ENCODE results near the gene HM13. TPM values are rescaled to one million over a fixed set of nuclear protein-coding genes. Genes with fewer than 3 reads are reported as not detected.
A peak's percentile ranks its signal among the peaks of the same experiment; 100 is the strongest.
"Not testable (repeated sequence)": the region's sequence is repeated elsewhere in the genome, so short reads cannot be mapped to it uniquely, and the experiment has no call there.

HM13 gene
- total RNA-seq, 3 donors from 2014 or later, result 191 to 210 (median 195) TPM

DNA sequence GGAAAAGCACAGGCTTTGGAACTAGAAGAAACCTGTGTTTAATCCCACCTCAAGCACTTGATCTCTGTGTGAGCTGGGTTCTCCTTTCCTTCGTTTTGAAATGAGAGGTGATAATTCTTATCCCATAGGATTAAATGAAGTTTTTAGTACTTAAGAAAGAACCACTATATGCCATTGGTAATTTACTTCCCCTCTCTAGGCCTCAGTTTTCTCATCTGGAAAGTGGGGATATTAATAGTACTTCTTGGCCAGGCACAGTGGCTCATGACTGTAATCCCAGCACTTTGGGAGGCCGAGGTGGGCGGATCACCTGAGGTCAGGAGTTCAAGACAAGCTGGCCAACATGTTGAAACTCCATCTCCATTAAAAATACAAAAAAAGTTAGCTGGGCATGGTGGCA, 25.1 kb upstream of the HM13 start:
- ATAC-seq (no peak), DNase-seq (no peak)
- no peak overlapping the region for H3K4me3 Mint-ChIP-seq
- peaks cover 3% of the 10 kb centered on the region for H3K4me1 Mint-ChIP-seq (ENCODE audit: low read depth)
- no peaks in the 10 kb centered on the region for H3K9me3 Mint-ChIP-seq
- no peaks in the 10 kb centered on the region for H3K36me3 Mint-ChIP-seq (ENCODE audit: insufficient read depth)
- H3K27me3 Mint-ChIP-seq (ENCODE audit: low read depth), result peaks cover 18% of the 10 kb centered on the region

- Mint-ChIP-seq H3K27me3 (ENCODE audit: low read depth) (peaks cover 8% of the 10 kb centered on the region), H3K4me3 (no peak overlapping the region), H3K9me3 (no peaks in the 10 kb centered on the region), H3K36me3 (ENCODE audit: insufficient read depth) (no peaks in the 10 kb centered on the region), H3K4me1 (ENCODE audit: low read depth) (peaks cover 3% of the 10 kb centered on the region)
- ATAC-seq (no peak), DNase-seq (no peak)
These were observed 23.5 kb upstream of the HM13 start for GRCh38 chr20:31490752-31491151.

- no peaks in the 10 kb centered on the region for H3K36me3 Mint-ChIP-seq (ENCODE audit: insufficient read depth)
- no peak for ATAC-seq
These were observed 20.1 kb upstream of the HM13 start for GRCh38 chr20:31494131-31494530.

GRCh38 chr20:31496761-31497295, 17.4 kb upstream of the HM13 start:
- ATAC-seq, result no peak
- H3K9me3 Mint-ChIP-seq, result no peaks in the 10 kb centered on the region
- no peaks in the 10 kb centered on the region for H3K36me3 Mint-ChIP-seq (ENCODE audit: insufficient read depth)
- no peak for DNase-seq
- H3K27me3 Mint-ChIP-seq (ENCODE audit: low read depth), result peaks cover 16% of the 10 kb centered on the region
- no peak overlapping the region for H3K4me3 Mint-ChIP-seq
- H3K4me1 Mint-ChIP-seq (ENCODE audit: low read depth), result no peaks in the 10 kb centered on the region

More at GRCh38 chr20:31494131-31494530, 20.1 kb upstream of the HM13 start:
- H3K9me3 Mint-ChIP-seq, result no peaks in the 10 kb centered on the region
- H3K4me3 Mint-ChIP-seq, result no peak overlapping the region
- H3K4me1 Mint-ChIP-seq (ENCODE audit: low read depth), result no peaks in the 10 kb centered on the region
- peaks cover 16% of the 10 kb centered on the region for H3K27me3 Mint-ChIP-seq (ENCODE audit: low read depth)
- DNase-seq, result no peak

DNA sequence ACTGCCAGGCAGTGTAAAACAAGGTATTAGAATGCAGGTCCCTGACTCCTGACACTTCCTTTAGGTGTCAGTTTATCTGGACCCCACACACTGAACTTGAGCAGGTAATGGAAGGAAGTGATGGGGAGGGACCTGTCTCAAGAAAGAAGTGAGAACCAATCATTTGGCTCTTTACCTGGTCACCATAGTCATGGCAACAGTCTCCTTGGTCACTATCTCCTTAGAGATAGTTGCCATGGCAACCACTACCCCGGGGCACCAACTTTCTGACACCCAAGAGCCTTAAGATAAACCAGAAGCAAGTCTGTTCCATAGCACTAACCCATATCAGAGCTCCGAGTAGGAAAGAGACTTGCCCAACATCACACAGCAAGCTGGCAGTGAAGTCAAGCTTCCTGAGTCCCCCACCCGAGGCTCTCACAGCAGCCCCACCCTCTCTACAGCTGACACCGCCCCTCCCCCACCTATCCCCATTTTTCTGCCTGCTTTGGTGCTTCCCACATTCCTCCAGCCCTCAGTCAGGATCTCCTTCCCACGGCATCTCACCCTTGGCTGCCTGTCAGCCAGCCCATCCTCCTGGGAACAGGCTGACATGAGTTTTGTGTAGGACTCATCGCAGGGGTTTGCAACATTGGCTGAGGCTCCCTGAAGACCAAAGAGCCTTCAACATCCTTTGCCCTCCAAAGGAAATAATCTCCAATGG, 16.3 kb upstream of the HM13 start:
- Mint-ChIP-seq H3K36me3 (ENCODE audit: insufficient read depth) (no peaks in the 10 kb centered on the region), H3K4me1 (ENCODE audit: low read depth) (no peaks in the 10 kb centered on the region), H3K4me3 (no peak overlapping the region), H3K27me3 (ENCODE audit: low read depth) (peaks cover 18% of the 10 kb centered on the region), H3K9me3 (no peaks in the 10 kb centered on the region)
- DNase-seq, result no peak
- no peak for ATAC-seq

DNA sequence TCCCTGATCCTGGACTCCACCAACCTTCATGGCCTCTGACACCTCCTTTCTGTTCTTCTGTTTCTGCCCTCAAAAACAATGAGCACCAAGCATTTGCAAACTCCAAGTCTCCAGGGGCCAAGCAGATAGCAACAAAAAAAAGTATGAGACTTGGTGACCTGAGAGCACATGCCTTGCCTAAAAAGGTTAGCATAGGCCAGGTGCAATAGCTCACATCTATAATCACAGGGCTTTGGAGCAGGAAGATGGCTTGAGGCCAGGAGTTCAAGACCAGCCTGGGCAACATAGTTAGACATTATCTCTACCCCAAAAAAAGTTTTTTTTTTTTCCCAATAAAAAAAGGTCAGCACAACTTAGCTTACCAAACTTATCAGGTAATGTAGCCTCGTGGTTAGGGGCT, 13.7 kb upstream of the HM13 start:
- H3K4me1 Mint-ChIP-seq (ENCODE audit: low read depth), result peaks cover 2% of the 10 kb centered on the region
- DNase-seq, result no peak
- H3K36me3 Mint-ChIP-seq (ENCODE audit: insufficient read depth), result no peaks in the 10 kb centered on the region
- H3K27me3 Mint-ChIP-seq (ENCODE audit: low read depth), result peaks cover 18% of the 10 kb centered on the region
- no peak for ATAC-seq
- no peak overlapping the region for H3K4me3 Mint-ChIP-seq
- no peaks in the 10 kb centered on the region for H3K9me3 Mint-ChIP-seq

GRCh38 chr20:31502884-31503673, 11.2 kb upstream of the HM13 start:
- DNase-seq (peak; percentile 70), ATAC-seq (peak; percentile 99)
- H3K4me3 Mint-ChIP-seq; H3K9me3 Mint-ChIP-seq; H3K4me1 Mint-ChIP-seq (ENCODE audit: low read depth); H3K36me3 Mint-ChIP-seq (ENCODE audit: insufficient read depth): not testable (repeated sequence)
- peaks cover 12% of the 10 kb centered on the region for H3K27me3 Mint-ChIP-seq (ENCODE audit: low read depth)

DNA sequence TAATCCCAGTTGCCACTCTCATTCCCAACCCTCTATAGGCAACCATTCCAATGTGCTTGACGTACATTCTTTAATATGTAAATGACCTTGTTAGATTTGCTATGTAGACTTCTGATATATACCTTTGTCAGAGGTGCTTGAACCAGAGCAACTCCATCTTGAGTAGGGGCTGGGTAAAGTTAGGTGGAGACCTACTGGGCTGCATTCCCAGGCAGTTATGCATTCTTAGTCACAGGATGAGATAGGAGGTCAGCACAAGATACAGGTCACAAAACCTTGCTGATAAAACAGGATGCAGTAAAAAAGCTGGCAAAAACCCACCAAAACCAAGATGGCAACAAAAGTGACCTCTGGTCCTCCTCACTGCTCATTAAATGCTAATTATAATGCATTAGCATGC, 8.3 kb upstream of the HM13 start:
- DNase-seq (no peak), ATAC-seq (no peak)
- Mint-ChIP-seq H3K4me1 (ENCODE audit: low read depth) (peaks cover 2% of the 10 kb centered on the region), H3K36me3 (ENCODE audit: insufficient read depth) (no peaks in the 10 kb centered on the region), H3K9me3 (no peaks in the 10 kb centered on the region), H3K4me3 (no peak overlapping the region), H3K27me3 (ENCODE audit: low read depth) (peaks cover 15% of the 10 kb centered on the region)

- DNase-seq, result no peak
- Mint-ChIP-seq H3K9me3 (no peaks in the 10 kb centered on the region), H3K4me1 (ENCODE audit: low read depth) (peaks cover under 1% of the 10 kb centered on the region), H3K36me3 (ENCODE audit: insufficient read depth) (no peaks in the 10 kb centered on the region), H3K4me3 (no peak overlapping the region), H3K27me3 (ENCODE audit: low read depth) (peaks cover 14% of the 10 kb centered on the region)
- ATAC-seq, result no peak
These were observed 5.6 kb upstream of the HM13 start for GRCh38 chr20:31508517-31509244.

GRCh38 chr20:31515072-31515774, 981 bp downstream of the HM13 start:
- Mint-ChIP-seq H3K4me3 (no peak overlapping the region), H3K4me1 (ENCODE audit: low read depth) (peaks cover 14% of the 10 kb centered on the region), H3K9me3 (no peaks in the 10 kb centered on the region), H3K36me3 (ENCODE audit: insufficient read depth) (peaks cover 3% of the 10 kb centered on the region), H3K27me3 (ENCODE audit: low read depth) (no peaks in the 10 kb centered on the region)
- ATAC-seq, result no peak
- no peak for DNase-seq

DNA sequence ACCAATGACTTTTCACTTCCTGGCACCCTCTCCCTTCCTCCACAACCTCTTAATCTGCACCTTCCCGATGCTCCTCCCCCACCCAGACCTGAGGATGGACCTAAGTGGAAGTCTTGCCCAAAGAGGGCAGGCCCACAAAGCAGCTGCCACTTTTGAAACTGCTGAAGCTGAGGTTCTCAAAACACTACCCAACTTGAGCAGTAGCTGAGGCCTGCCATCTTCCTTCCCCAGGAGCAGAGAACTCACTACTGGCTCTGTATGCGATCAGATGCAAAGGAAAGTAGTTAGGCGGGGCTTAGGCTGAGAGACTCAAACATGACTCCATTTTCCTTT, 1.5 kb downstream of the HM13 start:
- H3K36me3 Mint-ChIP-seq (ENCODE audit: insufficient read depth), result peaks cover 5% of the 10 kb centered on the region
- DNase-seq (no peak), ATAC-seq (no peak)
- H3K27me3 Mint-ChIP-seq (ENCODE audit: low read depth), result no peaks in the 10 kb centered on the region
- H3K4me1 Mint-ChIP-seq (ENCODE audit: low read depth), result peaks cover 19% of the 10 kb centered on the region
- no peak overlapping the region for H3K4me3 Mint-ChIP-seq
- no peaks in the 10 kb centered on the region for H3K9me3 Mint-ChIP-seq

- Mint-ChIP-seq H3K4me3 (no peak overlapping the region), H3K36me3 (ENCODE audit: insufficient read depth) (peaks cover 5% of the 10 kb centered on the region), H3K27me3 (ENCODE audit: low read depth) (no peaks in the 10 kb centered on the region), H3K4me1 (ENCODE audit: low read depth) (peaks cover 20% of the 10 kb centered on the region), H3K9me3 (no peaks in the 10 kb centered on the region)
- DNase-seq, result no peak
- ATAC-seq, result no peak
These were observed 1.9 kb downstream of the HM13 start for GRCh38 chr20:31516166-31516565.

GRCh38 chr20:31516651-31517050, 2.4 kb downstream of the HM13 start:
- Mint-ChIP-seq H3K9me3 (no peaks in the 10 kb centered on the region), H3K36me3 (ENCODE audit: insufficient read depth) (peaks cover 5% of the 10 kb centered on the region), H3K27me3 (ENCODE audit: low read depth) (no peaks in the 10 kb centered on the region), H3K4me1 (ENCODE audit: low read depth) (peaks cover 20% of the 10 kb centered on the region), H3K4me3 (no peak overlapping the region)
- peak; percentile 7 to 21 for ATAC-seq
- DNase-seq, result no peak

GRCh38 chr20:31517373-31517772, 3.1 kb downstream of the HM13 start:
- H3K4me1 Mint-ChIP-seq (ENCODE audit: low read depth), result peaks cover 23% of the 10 kb centered on the region
- no peak for DNase-seq
- H3K36me3 Mint-ChIP-seq (ENCODE audit: insufficient read depth), result peaks cover 5% of the 10 kb centered on the region
- H3K4me3 Mint-ChIP-seq, result no peak overlapping the region
- H3K27me3 Mint-ChIP-seq (ENCODE audit: low read depth), result no peaks in the 10 kb centered on the region
- no peaks in the 10 kb centered on the region for H3K9me3 Mint-ChIP-seq
- ATAC-seq, result no peak
